Hematopoietic multipotent progenitor cell treated with erythropoietin and hydrocortisone succinate and interleukin-3 and kit ligand, for 17 days (in vitro differentiated cells): ENCODE measurements around the gene LRPAP1.

ENCODE experiments used
- DNase-seq: peaks from one replicate; pipeline ENCODE4 v3.0.0-alpha.2; 2015; ENCODE audit warnings: low spot score

Gene LRPAP1

DNA sequence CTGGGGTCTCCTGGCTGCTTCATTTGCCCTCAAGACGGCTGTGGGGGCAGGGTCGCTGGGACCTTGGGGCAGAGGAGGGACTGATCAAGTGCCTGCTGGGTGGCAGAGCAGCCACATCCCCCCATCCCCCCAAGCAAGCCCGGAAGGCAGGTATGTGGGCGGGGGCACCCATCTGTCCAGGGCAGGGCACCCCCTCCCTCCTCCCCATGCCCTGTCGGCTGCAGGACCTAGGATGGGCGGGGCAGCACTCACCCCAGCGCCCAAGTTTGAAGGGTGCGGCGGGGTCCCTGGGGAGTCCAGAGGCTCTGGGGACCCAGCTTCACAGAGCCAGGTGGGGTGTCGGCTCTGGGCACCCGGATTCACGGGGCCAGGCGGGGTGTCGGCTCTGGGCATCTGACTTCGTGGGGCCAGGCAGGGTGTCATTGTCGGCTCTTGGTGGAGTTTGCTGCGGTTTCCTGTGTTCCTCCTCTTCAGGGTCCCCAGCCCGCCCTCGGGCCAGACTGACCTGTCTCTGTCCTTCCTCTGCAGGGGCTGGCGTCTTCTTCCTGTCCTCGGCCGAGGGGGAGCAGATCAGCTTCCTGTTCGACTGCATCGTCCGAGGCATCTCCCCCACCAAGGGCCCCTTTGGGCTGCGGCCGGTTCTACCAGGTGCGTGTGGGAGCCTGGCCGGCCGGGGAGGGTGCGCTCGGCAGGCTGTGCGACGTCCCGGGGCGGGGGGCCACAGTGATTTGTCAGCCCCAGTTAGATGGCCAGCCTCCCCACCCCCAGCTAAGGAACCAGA lies 47.0 kb downstream of the LRPAP1 start:
- no peak for DNase-seq

DNA sequence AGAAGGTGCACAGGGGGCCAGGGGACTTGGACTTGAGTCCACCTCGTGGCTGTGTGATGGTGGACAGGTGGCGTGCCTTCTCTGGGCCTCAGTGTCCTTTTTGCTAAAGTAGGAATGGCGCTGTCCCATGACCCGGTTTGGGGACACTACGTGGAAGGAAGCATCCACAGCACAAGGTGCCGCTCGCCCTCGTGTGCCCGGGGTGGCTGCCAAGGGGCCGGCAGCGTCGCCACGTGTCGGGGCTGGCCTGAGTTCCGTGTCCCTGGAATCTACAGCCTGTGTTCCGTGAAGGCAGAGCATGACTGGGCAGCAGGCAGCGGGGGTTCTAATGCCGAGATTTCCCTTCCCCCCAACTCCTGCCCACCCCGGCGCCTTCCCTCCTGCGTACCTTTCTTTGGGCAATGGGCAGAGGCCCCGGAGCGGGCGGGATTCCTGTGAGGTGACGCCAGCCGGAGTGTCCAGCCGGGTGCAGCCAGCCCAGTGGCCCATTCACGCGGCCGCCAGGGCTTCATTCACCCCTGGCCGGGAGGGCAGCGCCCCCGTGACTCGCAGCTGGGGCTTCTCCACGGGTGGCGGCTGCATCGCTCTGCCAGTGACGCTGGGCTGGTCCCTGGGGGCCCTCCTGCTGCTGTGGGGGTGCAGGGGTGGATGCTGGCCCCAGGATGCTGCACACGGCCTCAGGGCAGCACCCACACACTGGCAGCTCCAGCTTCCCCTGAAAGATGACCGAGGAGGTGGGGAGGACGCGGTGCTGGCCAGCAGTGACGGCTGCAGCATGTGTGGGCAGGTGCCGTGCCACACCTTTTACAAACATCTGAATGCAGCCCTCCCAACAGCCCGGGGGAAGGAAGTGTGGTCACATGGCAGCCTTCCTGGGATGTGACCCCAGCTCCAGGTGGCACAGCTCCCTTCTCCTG lies 47.9 kb downstream of the LRPAP1 start:
- DNase-seq = no peak

DNA sequence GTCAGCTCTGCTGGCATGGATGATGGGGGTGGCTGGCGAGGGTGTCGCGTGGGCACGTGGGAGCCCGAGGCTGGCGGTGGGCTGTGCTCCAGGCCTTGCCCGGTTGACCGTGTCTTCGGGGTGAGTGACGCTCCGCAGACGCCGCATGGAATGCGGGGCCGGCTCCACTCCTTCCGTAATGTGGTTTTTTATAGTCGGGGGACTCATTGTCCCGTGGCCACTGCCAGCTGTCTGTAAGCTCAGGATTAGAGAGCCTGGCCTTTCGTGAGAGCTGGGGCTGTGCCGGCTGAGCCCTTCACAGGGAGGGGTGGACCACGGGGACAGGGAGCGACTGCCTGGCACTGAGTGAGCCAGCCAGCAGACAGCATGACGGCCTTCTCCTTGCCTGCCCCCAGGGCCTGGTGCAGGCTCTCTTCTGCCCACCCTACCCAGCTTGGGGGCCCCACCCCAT lies 48.7 kb downstream of the LRPAP1 start:
- DNase-seq = no peak

DNA sequence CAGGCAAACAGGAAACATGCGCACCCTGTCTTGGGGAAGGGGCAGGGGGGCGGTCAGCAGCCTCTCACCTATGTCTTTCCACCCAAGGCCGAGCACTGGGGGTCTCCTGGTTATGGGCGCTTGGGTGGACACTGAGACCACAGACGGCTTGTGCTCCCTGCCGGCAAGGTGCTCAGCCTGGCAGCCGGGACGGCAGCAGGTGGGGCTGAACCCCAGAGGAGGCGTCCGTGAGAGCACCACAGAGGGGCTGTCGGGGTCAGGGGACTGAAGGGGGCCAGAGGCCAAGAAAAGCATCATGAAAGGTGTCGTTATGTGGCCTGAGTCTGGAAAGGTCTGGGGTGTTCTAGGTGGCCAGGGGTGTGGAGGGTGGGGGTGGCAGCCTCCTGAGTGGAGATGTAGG lies 49.5 kb downstream of the LRPAP1 start:
- no peak for DNase-seq

DNA sequence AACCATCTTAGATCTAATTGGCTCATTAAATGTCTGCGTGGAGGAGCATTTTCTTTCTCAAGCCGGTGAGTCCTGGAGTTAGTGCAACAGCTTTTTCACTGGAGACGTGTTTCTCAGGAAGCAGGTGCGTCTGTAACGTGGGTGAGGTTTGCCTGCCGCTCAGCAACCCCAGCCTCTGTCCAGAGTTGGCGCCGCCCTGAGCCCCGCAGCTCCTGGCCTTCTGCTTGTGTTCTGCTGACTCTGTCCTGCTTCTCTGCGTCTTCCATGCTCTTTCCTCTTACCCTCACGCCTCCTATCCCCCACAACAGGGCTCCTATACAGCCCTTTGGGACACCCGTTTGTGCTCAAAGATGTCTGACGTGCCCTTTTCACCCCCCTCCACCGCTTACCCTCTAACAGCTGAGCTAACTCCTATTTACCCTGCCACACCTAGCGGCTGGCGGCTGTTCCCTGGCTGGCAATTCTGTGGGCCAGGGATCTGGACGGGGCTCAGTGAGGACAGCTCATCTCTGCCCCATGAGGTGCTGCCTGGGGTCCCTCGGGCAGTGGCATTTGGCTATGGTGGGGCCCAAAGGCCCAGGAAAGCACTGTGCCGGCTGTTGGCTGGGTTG lies 50.3 kb downstream of the LRPAP1 start:
- no peak for DNase-seq

DNA sequence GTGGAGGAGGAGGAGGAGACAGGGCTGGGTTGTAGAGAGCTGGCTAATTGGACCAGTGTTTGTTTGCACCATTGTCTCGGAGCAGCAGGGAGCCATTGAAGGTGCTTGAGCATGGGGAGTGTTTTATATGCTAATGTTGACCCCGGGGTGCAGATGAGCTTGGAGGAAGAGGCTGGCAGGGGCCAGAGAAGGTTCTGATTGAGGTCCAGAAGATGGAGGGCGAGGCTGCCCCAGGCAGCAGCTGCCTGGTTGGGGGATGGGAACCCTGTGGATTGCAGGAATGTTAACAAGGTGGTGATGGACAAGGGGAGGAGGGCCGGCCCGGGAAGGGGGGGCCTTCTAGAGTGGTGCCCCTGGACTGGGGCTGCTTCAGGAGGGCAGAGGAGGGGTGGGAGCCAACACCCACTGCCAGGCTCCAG lies 51.1 kb downstream of the LRPAP1 start:
- no peak for DNase-seq

DNA sequence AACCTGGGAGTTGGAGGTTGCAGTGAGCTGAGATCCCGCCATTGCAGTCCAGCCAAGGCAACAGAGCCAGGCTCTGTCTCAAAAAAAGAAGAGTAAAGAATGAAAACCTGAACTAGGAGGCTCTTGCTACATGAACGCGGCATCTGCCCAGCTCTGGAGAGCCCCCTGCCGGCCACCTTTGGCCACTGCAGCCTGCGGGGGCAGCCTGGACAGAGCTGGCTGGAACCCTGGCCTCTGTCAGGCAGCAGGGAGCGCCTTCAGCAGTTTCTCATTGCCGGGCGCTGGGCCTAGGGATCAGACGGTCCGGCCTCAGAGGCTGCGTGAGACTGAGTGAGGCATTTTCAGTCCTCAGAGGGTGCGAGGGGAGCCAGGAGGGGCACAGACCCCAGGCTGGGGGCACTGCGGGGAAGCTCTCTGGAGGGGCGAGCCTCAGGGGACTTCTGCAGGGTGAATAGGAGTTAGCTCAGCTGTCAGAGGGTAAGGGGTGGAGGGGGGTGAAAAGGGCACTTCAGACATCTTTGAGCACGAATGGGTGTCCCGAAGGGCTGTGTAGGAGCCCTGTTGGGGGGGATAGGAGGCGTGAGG lies 51.6 kb downstream of the LRPAP1 start:
- peak; percentile 57 for DNase-seq

DNA sequence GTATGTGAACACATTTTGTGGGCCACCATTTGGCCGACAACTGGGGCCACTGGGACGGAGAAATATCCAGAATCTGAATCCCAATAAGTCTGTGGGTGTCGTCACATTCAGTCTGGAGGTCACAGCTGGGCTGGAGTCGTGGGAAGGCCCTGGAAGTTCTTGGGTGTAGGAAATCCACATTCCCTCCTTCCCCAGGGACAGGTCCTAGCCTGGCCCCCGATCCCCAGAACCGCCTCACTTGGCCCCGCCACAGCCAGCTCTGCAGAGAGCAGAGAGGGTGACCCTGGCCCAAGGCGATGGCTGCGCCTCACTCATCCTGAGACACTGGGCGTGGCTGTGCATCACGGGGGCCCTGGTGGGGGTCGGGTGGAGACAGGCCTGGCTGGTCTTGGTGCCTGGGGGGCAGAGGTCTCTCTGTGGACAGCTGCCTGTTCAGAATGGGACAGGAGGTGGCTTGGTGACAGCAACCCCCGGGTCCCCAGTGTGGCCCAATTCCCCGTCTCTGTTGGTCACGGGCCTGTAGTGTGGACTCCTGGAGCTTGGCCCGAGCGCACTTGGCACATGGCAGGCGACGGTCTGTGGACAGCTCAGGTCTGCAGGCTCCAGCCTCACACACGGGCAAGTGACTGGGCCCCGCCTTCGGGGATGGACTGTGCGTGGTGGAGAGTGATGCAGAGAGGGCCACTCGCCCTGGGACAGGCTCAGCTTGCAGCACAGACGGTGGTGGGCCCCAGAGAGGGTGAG lies 52.7 kb downstream of the LRPAP1 start:
- DNase-seq = no peak

DNA sequence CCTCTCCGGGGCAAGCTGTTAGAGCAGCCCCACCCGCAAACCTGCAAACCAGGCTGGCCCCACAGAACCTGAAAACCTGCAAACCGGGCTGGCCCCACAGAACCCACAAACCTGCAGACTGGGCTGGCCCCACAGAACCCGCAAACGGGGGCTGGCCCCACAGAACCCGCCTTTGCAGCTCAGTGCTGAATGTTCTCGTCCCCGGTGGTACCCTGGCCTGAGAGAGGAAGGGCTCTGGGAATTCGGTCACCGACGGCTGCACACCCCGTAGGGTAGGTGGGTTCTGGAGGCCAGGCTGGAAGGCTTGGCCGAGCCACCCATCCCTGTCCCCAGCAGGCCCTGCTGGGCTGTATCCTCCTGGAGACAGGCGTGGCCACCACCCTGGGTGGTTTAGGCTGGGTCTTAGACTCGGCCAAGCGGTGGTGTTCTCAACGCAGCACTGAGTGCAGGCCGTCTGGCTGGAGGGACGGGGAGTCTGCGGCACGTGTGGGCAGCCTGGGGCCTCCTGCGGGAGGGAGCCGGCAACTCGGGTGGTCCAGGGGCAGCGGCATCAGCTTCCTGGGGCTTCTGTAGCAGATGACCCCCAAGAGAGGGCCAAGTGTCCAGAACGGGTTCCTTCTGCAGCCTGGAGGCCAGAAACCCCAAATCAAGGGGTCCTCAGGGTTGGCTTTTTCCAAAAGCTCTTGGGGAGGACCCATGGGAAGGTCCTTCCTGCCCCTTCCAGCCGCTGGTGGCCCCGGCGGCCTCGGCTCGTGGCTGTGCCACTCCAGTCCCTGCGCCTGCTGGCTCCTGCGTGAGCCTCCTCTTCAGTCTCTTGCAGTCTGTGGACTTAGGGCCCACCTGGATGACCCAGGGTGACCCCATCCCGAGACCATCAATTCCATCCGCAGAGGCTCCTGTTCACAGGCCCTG lies 53.5 kb downstream of the LRPAP1 start:
- no peak for DNase-seq

DNA sequence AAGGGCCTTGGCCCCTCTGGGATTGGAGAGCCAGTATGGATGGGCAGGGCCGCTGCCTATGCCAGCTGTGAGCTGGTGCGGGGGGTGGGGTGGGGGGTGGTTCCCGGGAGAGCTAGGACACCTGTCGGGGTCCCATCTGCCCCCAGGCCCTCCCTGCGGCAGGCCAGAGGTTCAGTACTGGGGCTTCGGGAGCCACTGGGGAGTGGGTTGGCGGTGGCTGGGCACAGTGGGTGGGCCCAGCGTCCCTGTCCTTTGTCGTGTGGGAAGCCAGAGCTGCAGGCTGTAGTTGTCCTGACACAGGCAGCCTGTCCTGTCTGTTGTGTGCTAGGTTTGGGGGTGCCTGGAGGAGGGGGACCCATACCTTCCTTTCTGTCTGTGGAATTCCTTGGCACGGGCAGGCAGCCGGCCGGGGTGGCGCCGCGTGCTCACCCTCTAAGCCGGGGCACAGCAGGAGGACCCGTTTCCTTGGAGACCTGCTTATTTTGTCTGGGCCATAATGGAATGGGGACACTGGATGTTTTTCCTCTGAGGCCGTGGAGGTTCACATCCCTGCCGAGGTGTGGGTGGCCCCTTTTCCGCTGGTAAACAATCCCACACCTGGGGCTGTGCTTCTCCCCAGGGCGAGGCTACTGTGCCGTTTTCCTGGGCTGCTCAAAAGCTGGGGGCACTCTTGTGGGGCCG lies 54.3 kb downstream of the LRPAP1 start:
- DNase-seq = no peak

DNA sequence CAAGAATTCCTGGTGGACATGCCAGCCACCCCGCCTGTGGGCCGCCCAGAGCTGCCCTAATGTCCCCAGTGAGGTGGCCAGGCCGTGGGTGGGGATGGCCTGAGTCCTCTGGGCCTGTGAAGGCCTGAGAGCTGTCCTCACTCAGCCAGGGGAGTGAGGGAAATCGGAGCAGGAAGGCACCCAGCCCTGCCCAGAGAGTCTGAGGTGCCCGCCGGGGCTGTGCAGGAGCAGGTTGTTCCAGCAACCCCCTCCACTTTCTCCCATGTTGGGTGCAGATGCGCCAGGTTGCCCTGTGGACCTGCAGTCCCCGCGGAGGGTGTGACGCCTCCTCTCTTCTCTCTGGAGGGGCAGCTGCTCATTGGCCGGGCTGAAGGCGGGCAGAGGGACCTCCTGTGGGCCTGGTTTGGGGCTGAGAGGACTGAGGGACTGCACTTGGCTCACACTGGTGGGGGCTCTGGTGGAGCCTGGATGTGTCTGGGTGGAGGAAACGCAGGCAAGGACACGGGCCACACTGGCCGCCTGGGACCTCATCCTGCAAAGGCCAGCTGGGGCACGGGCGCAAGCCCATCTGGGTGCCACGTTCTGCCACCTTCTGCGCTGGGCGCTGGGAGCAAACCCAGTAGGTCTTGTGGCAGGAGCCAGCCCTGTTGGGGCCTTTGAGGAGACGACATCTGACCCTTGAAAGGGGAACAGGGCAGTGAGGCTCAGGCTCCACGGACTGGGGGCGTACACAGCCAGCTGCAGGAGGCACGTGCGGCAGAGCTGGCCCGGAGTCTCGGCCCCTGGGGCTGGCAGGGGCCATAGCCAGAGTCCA lies 55.1 kb downstream of the LRPAP1 start:
- no peak for DNase-seq

DNA sequence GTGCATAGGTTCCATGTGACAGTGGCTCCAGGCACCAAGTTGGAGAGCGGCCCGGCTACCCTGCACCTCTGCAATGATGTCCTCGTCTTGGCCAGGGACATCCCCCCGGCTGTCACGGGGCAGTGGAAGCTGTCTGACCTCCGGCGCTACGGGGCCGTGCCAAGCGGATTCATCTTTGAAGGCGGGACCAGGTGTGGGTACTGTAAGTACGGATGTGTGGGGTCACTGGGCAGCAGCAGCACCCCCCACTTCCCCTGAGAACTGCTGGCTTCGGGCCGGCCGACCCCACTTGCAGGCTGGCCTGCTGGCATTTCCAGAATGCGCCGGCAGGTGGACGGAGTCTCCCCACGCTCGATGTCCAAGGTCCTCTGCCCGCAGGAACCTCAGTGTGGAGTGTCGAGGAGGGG lies 55.9 kb downstream of the LRPAP1 start:
- DNase-seq = no peak

DNA sequence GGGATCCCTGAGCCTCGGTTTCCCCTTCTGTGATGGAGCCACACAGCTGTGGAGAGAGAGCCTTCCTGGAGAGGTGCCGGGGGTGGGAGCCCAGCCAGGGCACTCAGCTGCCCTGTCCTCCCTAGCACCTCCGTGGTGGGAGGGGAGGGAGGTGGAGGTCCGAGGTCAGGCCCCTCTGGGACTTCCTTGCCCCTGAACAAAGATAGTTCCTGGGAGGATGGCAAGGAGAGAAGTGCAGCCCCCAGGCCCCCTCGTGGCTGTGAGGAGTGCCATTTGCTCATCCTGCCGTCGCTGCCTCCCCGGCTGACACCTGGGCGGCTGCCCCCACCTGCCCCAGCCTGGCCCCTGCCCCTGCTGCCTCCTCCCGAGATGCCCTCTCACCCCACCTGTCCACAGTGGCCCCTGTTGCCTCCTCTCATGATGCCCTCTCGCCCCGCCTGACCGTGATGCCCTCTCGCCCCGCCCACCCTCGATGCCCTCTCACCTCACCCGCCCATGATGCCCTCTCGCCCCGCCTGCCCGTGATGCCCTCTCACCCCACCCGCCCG lies 56.4 kb downstream of the LRPAP1 start:
- no peak for DNase-seq

DNA sequence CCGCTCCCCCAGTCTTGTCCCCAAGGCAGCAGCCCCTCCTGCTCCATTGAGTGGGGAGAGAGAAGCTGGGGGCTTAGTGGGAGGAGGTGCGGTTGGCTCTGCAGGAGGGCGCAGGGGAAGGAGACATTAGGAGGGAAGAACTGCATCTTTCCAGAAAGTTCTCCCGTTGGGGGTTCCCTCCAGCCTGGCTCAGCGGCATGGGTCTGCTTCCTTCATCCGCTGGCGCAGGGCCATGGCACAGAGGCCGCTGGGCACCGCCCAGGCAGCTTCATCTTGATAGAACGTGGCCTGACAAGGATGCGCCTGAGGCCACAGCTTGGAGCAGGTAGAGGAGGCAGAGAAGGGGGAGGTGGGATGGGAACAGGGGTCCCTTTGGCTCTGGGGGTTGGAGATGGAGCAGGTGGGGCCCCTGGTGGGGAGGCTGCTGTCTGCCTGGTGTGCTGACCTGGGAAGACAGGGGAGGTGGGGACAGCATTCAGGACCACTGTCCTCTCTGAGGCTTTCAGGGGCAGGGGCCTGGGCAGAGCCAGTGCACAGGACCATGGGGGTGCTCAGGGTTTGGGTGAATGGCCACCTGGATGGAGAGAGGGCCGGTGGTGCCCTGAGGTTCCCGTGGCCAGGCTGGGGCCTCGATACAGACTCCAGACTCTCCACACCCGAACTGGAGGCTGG lies 57.0 kb downstream of the LRPAP1 start:
- DNase-seq = no peak

DNA sequence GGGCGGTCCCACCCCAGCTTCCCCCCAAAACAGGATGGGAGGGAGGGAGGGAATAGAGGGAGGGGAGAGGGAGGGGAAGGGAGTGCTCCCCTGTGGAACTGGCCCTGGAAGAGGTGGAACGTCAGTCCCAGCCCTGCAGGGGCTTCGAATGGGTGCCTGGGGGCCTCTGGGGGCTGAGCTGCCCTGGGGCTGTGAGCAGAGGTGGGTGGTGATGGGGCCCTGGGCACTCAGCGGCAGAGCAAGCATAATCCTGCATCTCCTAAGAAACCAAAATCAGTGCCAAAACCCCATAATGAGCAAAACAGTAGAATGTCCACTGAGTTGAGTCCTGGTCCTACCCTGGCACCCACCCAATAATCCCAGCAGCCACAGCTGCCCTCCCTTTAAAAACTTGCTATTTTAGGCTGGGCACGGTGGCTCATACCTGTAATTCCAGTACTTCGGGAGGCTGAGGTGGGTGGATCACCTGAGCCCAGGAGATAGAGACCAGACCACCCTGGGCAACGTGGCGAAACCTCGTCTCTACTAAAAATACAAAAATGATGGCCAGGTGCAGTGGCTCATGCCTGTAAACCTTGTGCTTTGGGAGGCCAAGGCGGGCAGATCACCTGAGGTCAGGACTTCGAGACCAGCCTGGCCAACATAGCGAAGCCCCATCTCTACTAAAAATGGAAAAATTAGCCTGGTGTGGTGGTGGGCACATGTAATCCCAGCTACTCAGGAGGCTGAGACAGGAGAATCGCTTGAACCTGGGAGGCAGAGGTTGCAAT lies 58.0 kb downstream of the LRPAP1 start:
- DNase-seq = no peak

DNA sequence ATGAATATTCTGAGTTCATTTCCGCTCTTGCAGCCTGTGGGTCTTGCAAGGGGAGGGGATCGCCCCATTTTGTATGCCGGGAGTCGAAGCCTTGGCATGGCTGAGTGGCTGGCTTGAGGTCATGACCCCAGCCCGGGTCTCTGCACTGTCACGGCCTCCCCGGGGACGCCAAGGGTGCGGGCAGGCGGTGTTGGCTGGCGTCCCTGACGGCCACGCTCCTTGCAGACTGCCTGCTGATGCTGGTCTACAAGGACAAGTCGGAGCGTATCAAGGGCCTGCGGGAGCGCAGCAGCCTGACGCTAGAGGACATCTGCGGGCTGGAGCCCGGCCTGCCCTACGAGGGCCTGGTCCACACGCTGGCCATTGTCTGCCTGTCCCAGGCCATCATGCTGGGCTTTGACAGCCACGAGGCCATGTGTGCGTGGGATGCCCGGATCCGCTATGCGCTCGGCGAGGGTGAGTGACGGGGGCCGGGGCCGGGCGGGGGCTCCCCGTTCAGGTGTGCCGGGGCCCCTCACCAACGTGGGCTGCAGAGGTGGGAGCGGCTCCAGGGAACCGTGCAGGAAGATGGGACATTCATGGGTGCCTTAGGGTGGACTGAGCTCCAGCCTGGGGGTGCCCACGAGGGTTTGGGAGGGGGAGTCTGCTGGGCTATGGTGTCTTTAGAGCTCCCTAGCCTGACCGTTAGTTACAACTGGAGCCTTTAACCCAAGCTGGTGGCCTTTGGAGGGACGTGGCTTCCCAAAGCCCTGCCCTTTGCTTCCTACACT lies 58.9 kb downstream of the LRPAP1 start:
- no peak for DNase-seq
